ENCODE measurements around the gene SPINT2. TPM values are rescaled to one million over a fixed set of nuclear protein-coding genes. Genes with fewer than 3 reads are reported as not detected.

Gene SPINT2
- total RNA-seq, 2 donors from 2014 or later = 415 to 487 TPM

GRCh38 chr19:38308006-38308766 is 43.8 kb downstream of the SPINT2 start:
- H3K9me3 ChIP-seq (ENCODE audit: control insufficient read depth, low read length) = no peaks in the 10 kb centered on the region
- Mint-ChIP-seq H3K4me1 (no peaks in the 10 kb centered on the region), H3K36me3 (ENCODE audit: low read depth) (peaks cover 7% of the 10 kb centered on the region), H3K4me3 (no peak overlapping the region), H3K9me3 (no peaks in the 10 kb centered on the region), H3K27ac (no peak overlapping the region), H3K27me3 (ENCODE audit: insufficient read depth) (peaks cover 6% of the 10 kb centered on the region)
- H3K9ac ChIP-seq (ENCODE audit: extremely low read depth, low read length, poor library complexity, severe bottlenecking) = no peak overlapping the region
- WGBS, 2 experiments (ENCODE audit: insufficient coverage in 1 of 2, insufficient read length in 1 of 2) = 96% methylated on average over 10 to 12 of the region's 12 CpGs
- no peak for TF ChIP-seq CTCF (conservative IDR thresholded peaks at IDR 0.05)
- no peaks in the 10 kb centered on the region for H3K36me3 ChIP-seq (ENCODE audit: control insufficient read depth, insufficient read depth, low read length)
- H3K4me1 ChIP-seq (ENCODE audit: control insufficient read depth, insufficient read depth, low read length) = no peaks in the 10 kb centered on the region
- H3K27ac ChIP-seq (ENCODE audit: low read depth, low read length) = no peak overlapping the region
- DNase-seq = no peak
- H3K27me3 ChIP-seq (ENCODE audit: control insufficient read depth, insufficient read depth, low read length, poor library complexity, severe bottlenecking) = no peaks in the 10 kb centered on the region
- H3K4me3 ChIP-seq (ENCODE audit: low read length) = no peak overlapping the region

- no peak for TF ChIP-seq CTCF (conservative IDR thresholded peaks at IDR 0.05)
- Mint-ChIP-seq H3K4me1 (no peaks in the 10 kb centered on the region), H3K27ac (no peak overlapping the region), H3K36me3 (ENCODE audit: low read depth) (peaks cover 7% of the 10 kb centered on the region), H3K4me3 (no peak overlapping the region), H3K27me3 (ENCODE audit: insufficient read depth) (peaks cover 1% of the 10 kb centered on the region), H3K9me3 (no peaks in the 10 kb centered on the region)
- H3K36me3 ChIP-seq (ENCODE audit: control insufficient read depth, insufficient read depth, low read length) = no peaks in the 10 kb centered on the region
- no peaks in the 10 kb centered on the region for H3K4me1 ChIP-seq (ENCODE audit: control insufficient read depth, insufficient read depth, low read length)
- H3K27me3 ChIP-seq (ENCODE audit: control insufficient read depth, insufficient read depth, low read length, poor library complexity, severe bottlenecking) = no peaks in the 10 kb centered on the region
- H3K27ac ChIP-seq (ENCODE audit: low read depth, low read length) = no peak overlapping the region
- 94 to 100% methylated on average over 9 to 24 of the region's 24 CpGs for WGBS, 2 experiments (ENCODE audit: insufficient coverage in 1 of 2, insufficient read length in 1 of 2)
- DNase-seq = no peak
- no peak overlapping the region for H3K4me3 ChIP-seq (ENCODE audit: low read length)
- no peaks in the 10 kb centered on the region for H3K9me3 ChIP-seq (ENCODE audit: control insufficient read depth, low read length)
- no peak overlapping the region for H3K9ac ChIP-seq (ENCODE audit: extremely low read depth, low read length, poor library complexity, severe bottlenecking)
These were observed 44.7 kb downstream of the SPINT2 start for GRCh38 chr19:38308926-38309614.

- DNase-seq = no peak
- no peak overlapping the region for H3K4me3 Mint-ChIP-seq
- Histone ChIP-seq H3K9me3 (ENCODE audit: control insufficient read depth, low read length) (no peaks in the 10 kb centered on the region), H3K4me1 (ENCODE audit: control insufficient read depth, insufficient read depth, low read length) (no peaks in the 10 kb centered on the region), H3K27me3 (ENCODE audit: control insufficient read depth, insufficient read depth, low read length, poor library complexity, severe bottlenecking) (no peaks in the 10 kb centered on the region), H3K9ac (ENCODE audit: extremely low read depth, low read length, poor library complexity, severe bottlenecking) (no peak overlapping the region), H3K36me3 (ENCODE audit: control insufficient read depth, insufficient read depth, low read length) (no peaks in the 10 kb centered on the region), H3K4me3 (ENCODE audit: low read length) (no peak overlapping the region), H3K27ac (ENCODE audit: low read depth, low read length) (no peak overlapping the region)
- no peaks in the 10 kb centered on the region for H3K9me3 Mint-ChIP-seq
- peaks cover 7% of the 10 kb centered on the region for H3K36me3 Mint-ChIP-seq (ENCODE audit: low read depth)
- WGBS, 2 experiments (ENCODE audit: insufficient coverage in 1 of 2, insufficient read length in 1 of 2) = 88 to 100% methylated on average over 3 of the region's 3 CpGs
- no peaks in the 10 kb centered on the region for H3K4me1 Mint-ChIP-seq
- H3K27ac Mint-ChIP-seq = no peak overlapping the region
- H3K27me3 Mint-ChIP-seq (ENCODE audit: insufficient read depth) = no peaks in the 10 kb centered on the region
- no peak for TF ChIP-seq CTCF (conservative IDR thresholded peaks at IDR 0.05)
These were observed 45.4 kb downstream of the SPINT2 start for GRCh38 chr19:38309615-38310278.
